Stimulated activated CD4-positive, alpha-beta T cell treated with anti-CD3 and anti-CD28 coated beads, Interleukin-1b, Interleukin-23, amount 100 ng/mL, for 24 hours (primary cell): ENCODE measurements around the gene CNKSR2.
"Not testable (repeated sequence)": the region's sequence is repeated elsewhere in the genome, so short reads cannot be mapped to it uniquely, and the experiment has no call there.

Experiments
- DNase-seq, 4 experiments: peaks; one replicate each; pipeline ENCODE4 v3.0.0-alpha.2; 2020; ENCODE audit warnings: low read depth in 4 of 4, low spot score in 1 of 4

The CNKSR2 gene

GRCh38 chrX:21438792-21439191 lies 64.6 kb downstream of the CNKSR2 start:
- no peak for DNase-seq

DNA sequence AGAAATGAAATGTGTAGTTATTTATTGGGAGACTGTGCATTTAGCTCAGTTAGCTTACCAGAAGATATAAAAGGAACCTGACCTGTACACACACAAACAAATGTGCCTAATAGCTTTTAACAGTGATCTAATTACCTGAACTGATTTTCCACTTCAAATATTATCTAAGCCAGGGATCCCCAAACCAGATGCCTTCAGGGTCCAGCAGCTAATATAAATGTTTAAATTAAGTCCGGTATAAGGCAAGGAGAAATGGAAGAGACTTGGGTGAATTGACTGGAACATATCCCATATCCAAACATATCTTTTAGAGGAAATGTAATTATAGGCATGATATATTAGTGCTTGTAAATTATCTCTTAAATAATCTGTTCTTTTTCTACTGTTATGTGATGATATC lies 66.7 kb downstream of the CNKSR2 start:
- no peak for DNase-seq

DNA sequence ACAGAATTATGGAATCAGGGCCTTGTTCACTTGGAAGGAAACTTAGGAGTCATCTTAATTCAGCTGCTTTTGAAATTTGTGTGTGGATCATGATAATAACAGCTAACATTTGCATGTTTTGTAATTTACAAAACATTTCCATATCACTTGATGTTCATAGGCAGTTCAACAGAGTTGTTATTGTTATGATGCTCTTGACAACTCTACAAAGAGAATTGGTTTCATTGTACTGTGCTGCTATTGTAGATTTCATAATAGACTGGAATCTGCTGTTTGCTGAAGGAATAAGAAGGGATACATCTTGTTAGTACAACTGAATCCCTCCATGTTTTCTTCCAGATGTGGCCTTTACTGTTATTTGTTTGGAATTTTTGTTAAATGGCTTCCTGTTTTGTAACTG lies 83.5 kb downstream of the CNKSR2 start:
- no peak for DNase-seq

DNA sequence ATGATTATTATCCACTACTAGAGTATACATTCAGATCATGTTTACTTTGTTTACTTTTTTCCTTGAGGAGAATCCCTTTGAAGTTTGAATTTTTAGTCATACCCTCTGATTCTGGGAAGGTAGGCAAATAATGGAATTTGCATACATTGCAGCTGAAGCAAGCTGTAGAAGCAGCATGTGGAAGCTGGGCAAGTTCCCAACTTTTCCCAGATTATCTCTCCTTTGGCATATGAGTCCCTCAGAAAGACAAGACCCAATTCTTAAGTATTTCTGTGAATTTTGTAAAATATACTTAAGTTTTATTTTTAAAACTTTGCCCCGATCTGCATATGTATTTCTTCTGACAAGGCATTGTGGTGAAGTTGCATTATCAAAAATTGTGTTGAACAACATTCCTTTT lies 94.9 kb downstream of the CNKSR2 start:
- DNase-seq = no peak

DNA sequence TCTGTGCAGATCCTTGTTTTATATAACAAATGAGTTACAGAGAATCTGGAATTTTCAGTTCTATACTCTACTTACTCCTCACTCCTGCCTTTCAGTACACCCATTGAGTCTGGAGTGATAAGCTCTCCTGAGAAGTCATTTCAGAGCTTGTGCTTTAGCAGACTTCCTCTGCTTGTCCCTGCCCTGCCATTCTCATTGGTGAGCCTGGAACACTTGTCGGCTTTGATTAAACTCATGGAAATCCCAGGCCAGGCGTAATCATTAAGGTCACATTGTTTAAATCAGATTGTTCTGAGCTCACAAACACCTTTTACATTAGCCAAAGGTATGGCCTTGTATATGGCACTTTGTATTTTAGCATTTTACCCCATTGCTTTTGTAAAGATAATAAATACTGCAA lies 102.7 kb downstream of the CNKSR2 start:
- no peak for DNase-seq

DNA sequence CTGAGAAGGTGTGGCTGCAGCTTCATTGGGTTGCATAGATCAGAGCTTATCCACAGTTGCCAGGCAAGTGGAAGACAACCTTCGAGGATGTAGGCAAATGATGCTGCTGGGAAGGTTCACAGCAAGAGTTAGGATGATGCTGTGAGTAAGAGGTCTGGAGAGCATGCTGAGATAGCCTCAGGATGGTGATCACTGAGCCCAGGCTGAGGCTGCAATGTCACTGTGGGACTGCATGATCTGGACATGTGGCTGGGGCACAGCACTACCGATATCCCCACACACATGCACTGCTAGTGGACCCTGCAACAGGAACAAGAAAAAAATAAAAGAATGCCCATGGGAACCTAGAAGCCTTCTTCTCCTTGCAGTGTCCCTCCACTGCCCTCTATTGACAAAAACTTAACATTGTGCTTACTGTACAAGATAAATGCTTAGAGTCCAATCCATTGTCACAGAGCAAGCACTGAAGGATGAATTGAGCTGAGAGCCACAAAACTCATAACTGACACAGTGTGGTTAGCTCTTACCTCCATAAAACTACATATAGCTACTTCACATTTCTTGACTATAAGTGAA lies 105.6 kb downstream of the CNKSR2 start:
- no peak for DNase-seq

- DNase-seq = no peak
Measured at GRCh38 chrX:21481761-21482160, 107.5 kb downstream of the CNKSR2 start.

- not testable (repeated sequence) for DNase-seq
Measured at GRCh38 chrX:21484051-21484450, 109.8 kb downstream of the CNKSR2 start.

GRCh38 chrX:21487832-21488231 lies 113.6 kb downstream of the CNKSR2 start:
- no peak for DNase-seq

GRCh38 chrX:21490341-21490740 lies 116.1 kb downstream of the CNKSR2 start:
- no peak for DNase-seq

- no peak for DNase-seq
Measured at GRCh38 chrX:21493226-21493830, 119.1 kb downstream of the CNKSR2 start.

GRCh38 chrX:21503593-21503992 lies 129.4 kb downstream of the CNKSR2 start:
- DNase-seq = no peak

GRCh38 chrX:21509912-21510311 lies 135.7 kb downstream of the CNKSR2 start:
- no peak for DNase-seq

DNA sequence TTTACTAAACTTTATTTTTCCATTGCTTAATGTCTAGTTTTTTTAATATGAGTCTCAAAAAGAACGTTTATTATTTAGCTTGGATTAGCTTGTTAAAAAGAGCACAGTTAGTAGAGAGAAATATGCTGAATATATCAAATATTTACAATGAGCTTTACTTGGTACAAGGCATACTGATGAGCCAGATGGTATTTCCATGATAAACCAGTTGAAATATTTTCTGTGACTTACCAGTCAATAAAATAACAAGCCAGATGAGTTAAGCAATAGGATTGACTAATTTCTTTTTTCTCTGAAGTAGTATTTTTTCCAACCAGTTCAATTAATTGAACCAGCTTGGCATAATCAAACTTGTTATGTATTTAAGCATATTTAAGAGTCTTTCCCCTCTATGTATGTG lies 149.8 kb downstream of the CNKSR2 start:
- no peak for DNase-seq

GRCh38 chrX:21528076-21528475 lies 153.9 kb downstream of the CNKSR2 start:
- no peak for DNase-seq

DNA sequence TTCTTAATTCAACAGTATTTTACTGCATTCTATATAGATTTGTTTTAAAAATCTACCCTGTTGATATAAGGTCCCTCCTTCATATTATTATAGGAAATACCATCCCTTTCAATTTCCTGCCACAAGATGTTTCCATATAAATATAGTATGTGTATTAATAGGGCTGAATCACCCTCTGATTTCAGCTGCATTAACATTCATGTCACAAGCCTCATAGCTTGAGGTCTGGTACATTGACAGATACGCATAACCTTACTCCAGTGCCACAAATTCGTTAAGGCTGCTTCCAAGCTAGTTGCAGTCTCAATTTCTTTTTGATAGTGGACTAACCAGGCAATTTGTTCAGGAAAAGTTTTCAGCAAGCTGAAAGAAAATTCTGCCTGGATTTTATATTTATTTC lies 155.6 kb downstream of the CNKSR2 start:
- DNase-seq = no peak

- not testable (repeated sequence) for DNase-seq
Measured at GRCh38 chrX:21544642-21545041, 170.4 kb downstream of the CNKSR2 start.

GRCh38 chrX:21559417-21559816 lies 185.2 kb downstream of the CNKSR2 start:
- DNase-seq = no peak

GRCh38 chrX:21565025-21565424 lies 190.8 kb downstream of the CNKSR2 start:
- no peak for DNase-seq

DNA sequence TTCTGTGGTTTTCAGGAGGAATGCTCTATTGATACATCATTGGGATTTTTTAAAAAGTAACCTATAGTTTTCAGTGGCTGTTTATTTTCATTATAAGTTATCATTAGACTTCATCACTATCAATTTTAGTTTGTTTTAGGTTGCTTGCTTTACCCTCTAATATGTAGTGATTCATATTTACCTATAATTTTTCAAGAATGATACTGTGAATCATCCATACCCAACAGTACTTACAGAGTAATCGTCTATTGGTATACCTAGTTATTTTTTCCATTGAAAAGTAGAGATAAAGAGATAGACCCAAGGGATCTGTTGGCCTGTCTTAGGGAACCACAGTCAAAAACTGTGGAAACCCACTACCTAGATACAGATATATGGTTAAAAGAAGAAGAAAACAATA lies 200.6 kb downstream of the CNKSR2 start:
- no peak for DNase-seq

- no peak for DNase-seq
Measured at GRCh38 chrX:21581479-21581878, 207.3 kb downstream of the CNKSR2 start.

- DNase-seq = no peak
Measured at GRCh38 chrX:21586001-21586400, 211.8 kb downstream of the CNKSR2 start.

DNA sequence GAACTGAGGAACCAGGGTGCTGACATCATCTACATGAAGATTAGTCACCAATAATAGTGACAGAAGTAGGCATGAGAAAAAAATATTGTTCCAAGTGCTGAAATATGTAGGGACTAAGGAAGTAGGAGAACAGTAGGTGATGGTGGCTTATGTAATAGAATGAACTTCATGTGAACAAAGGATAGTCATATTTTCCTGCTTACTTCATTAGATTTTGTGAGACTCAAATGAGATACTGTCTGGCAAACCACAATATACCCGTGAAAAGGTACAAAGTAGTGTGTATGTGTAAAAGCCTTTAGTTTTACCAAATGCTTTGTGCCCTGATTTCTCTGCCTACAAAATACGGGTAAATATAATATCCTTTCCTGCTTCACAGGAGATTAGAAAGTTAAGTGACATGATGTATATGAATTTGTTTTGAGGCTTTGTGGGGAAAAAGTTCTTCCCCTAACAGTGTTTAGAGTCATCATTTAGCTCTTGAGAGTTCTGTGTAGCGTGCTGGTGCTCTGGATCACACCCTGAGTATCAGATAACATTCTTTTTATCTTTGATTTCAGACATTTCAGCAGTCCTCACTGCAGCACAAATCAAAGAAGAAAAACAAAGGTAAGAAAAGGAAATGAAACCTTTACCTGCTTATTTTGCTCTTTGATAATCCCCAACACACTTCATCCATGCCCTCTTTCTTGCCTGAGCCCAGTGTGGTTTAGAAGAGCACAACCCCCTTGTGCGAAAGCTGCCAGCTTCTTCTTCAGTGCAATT lies 216.0 kb downstream of the CNKSR2 start:
- DNase-seq = no peak
